HepG2 (cell line): ENCODE results near the gene ZIM2. TPM values are rescaled to one million over a fixed set of nuclear protein-coding genes. Genes with fewer than 3 reads are reported as not detected.

Experiments
- ATF4 ChIP-seq, 2 experiments: fragments of 450-650 bp in 1 of 2; sonication (generic) in 1 of 2; formaldehyde crosslinking; IDR thresholded peaks; 2 replicates each; pipeline versions ENCODE4 v1.5.0 to v1.8.0; 2020 to 2022; ENCODE audit warnings: mild to moderate bottlenecking in 1 of 2, missing genetic modification reagents in 1 of 2
- FOSL1 ChIP-seq: sonication (generic); formaldehyde crosslinking; IDR thresholded peaks from 2 replicates; pipeline ENCODE4 v1.9.0; 2021; ENCODE audit warnings: missing genetic modification reagents, borderline replicate concordance
- FOXP4 ChIP-seq: sonication (generic); formaldehyde crosslinking; IDR thresholded peaks from 2 replicates; pipeline ENCODE4 v1.4.0; 2020; ENCODE audit warnings: missing genetic modification reagents
- HDAC2 ChIP-seq: sonication (generic); formaldehyde crosslinking; IDR thresholded peaks from 2 replicates; pipeline ENCODE4 v1.4.0; 2020; ENCODE audit warnings: missing genetic modification reagents
- KDM4B ChIP-seq: sonication (generic); formaldehyde crosslinking; IDR thresholded peaks from 2 replicates; pipeline ENCODE4 v1.4.0; 2020; ENCODE audit warnings: missing genetic modification reagents
- RXRB ChIP-seq: IDR thresholded peaks from 2 replicates; pipeline ENCODE4 v1.6.1; 2016; ENCODE audit warnings: borderline replicate concordance, missing genetic modification reagents, missing compliant biosample characterization
- SATB2 ChIP-seq: sonication (generic); formaldehyde crosslinking; IDR thresholded peaks from 2 replicates; pipeline ENCODE4 v1.5.0; 2020; ENCODE audit warnings: missing genetic modification reagents
- SP4 ChIP-seq: sonication (generic); formaldehyde crosslinking; IDR thresholded peaks from 2 replicates; pipeline ENCODE4 v1.8.1; 2023; ENCODE audit warnings: mild to moderate bottlenecking, missing genetic modification reagents
- ZBTB7B ChIP-seq: sonication (generic); formaldehyde crosslinking; IDR thresholded peaks from 2 replicates; pipeline ENCODE4 v1.4.0; 2020; ENCODE audit warnings: missing genetic modification reagents
- ZNF160 ChIP-seq: sonication (generic); formaldehyde crosslinking; IDR thresholded peaks from 2 replicates; pipeline ENCODE4 v1.8.0; 2022; ENCODE audit warnings: mild to moderate bottlenecking, inconsistent platforms, missing genetic modification reagents
- ZNF276 ChIP-seq: sonication (generic); formaldehyde crosslinking; IDR thresholded peaks from 2 replicates; pipeline ENCODE4 v1.4.0; 2020; ENCODE audit warnings: mild to moderate bottlenecking, low read depth, missing genetic modification reagents
- ZNF484 ChIP-seq: sonication (generic); formaldehyde crosslinking; IDR thresholded peaks from 2 replicates; pipeline ENCODE4 v1.5.1; 2020; ENCODE audit warnings: mild to moderate bottlenecking, low read depth, missing genetic modification reagents, borderline replicate concordance
- ZNF605 ChIP-seq: sonication (generic); formaldehyde crosslinking; IDR thresholded peaks from 2 replicates; pipeline ENCODE4 v1.8.0; 2022; ENCODE audit warnings: mild to moderate bottlenecking, missing genetic modification reagents
- ZNF710 ChIP-seq: sonication (generic); formaldehyde crosslinking; IDR thresholded peaks from 2 replicates; pipeline ENCODE4 v1.5.0; 2020; ENCODE audit warnings: mild to moderate bottlenecking, missing genetic modification reagents, borderline replicate concordance
- ZNF770 ChIP-seq: sonication (generic); formaldehyde crosslinking; IDR thresholded peaks from 2 replicates; pipeline ENCODE4 v1.5.0; 2020; ENCODE audit warnings: mild to moderate bottlenecking, missing genetic modification reagents
- ZNF800 ChIP-seq: sonication (generic); formaldehyde crosslinking; IDR thresholded peaks from 2 replicates; pipeline ENCODE4 v1.4.0; 2020; ENCODE audit warnings: missing genetic modification reagents
- ZNF850 ChIP-seq: sonication (generic); formaldehyde crosslinking; conservative IDR thresholded peaks from 2 replicates; pipeline ENCODE4 v1.9.0; 2021; ENCODE audit warnings: mild to moderate bottlenecking, missing genetic modification reagents
- polyA plus RNA-seq, 8 experiments: library from polyadenylated mRNA; depleted of rRNA in 3 of 8; stranded (reverse) in 7 of 8; unstranded in 1 of 8; fragments of >200 nt; fragmentation: Illumina TruSeq in 4 of 8; extraction: Trizol in 4 of 8; gene quantifications; 2 replicates each; pipeline versions ENCODE4 v1.2.1 to v1.2.3, GENCODE V29; 2011 to 2016; ENCODE audit warnings: low read depth in 4 of 8, missing spikeins in 1 of 8, mixed read lengths in 1 of 8; ENCODE audit not compliant: insufficient read depth in 1 of 8
- total RNA-seq, 5 experiments: library from RNA; depleted of rRNA; stranded (reverse); fragments of >200 nt; fragmentation: Illumina TruSeq; extraction: Trizol; gene quantifications; 2 replicates each; pipeline ENCODE4 v1.2.3, GENCODE V29; 2016; ENCODE audit warnings: low read depth in 1 of 5

ZIM2 gene
- total and polyA plus RNA-seq, 2 of the 13 experiments (the other 11 are each of a cell fraction or from before 2014, with no cell fraction given), result 7.2 to 10.3 TPM

GRCh38 chr19:56885173-56885985 is 44.9 kb upstream of the ZIM2 start (continued):
- TF ChIP-seq ZNF850 (CRISPR knock-in tag) (no peak), ZNF276 (CRISPR knock-in tag) (no peak), ZNF605 (CRISPR knock-in tag) (0 out of 2 replicates have a peak, but pooled peaks have one; percentile 48), SATB2 (CRISPR knock-in tag) (no peak), FOSL1 (CRISPR knock-in tag) (no peak), ZBTB7B (CRISPR knock-in tag) (peak; percentile 56; the same call in 1 of the 2 replicates), RXRB (CRISPR knock-in tag) (peak; percentile 43; the same call in 1 of the 2 replicates), FOXP4 (peak; percentile 62), ZNF770 (CRISPR knock-in tag) (peak; percentile 82), SP4 (0 out of 2 replicates have a peak, but pooled peaks have one; percentile 28), ZNF710 (no peak), KDM4B (CRISPR knock-in tag) (no peak), ZNF800 (no peak), ZNF484 (no peak), ATF4 (CRISPR knock-in tag; IDR thresholded peaks at IDR 0.05) (peak in 1 of 2 experiments; percentile 41; a peak in 1 of 4 replicates), ZNF160 (CRISPR knock-in tag) (no peak), HDAC2 (CRISPR knock-in tag) (peak; percentile 80)
